LoVo (cell line): ENCODE results near the gene KLHDC7A.

Experiments used
- DNase-seq: peaks from one replicate; pipeline ENCODE4 v3.0.0-alpha.2; 2016; ENCODE audit warnings: low spot score

The KLHDC7A gene

DNA sequence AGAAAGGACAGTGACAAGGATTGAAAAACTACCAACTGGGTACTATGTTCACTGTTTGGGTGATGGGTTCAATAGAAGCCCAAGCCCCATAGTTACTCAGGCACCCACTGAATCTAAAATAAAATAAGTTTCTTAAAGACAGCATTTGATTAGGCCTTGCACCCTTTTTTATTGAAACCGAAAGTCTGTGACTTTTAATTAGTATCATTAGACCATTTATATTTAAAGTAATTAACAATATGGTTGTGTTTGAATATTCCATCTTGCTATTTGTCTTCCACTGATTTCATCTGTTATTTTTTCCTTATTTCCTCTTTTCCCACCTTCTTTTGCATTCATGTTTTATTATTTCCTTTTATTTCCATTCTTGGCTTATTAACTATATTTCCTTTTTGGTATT, 27.4 kb downstream of the KLHDC7A start:
- DNase-seq, result no peak

DNA sequence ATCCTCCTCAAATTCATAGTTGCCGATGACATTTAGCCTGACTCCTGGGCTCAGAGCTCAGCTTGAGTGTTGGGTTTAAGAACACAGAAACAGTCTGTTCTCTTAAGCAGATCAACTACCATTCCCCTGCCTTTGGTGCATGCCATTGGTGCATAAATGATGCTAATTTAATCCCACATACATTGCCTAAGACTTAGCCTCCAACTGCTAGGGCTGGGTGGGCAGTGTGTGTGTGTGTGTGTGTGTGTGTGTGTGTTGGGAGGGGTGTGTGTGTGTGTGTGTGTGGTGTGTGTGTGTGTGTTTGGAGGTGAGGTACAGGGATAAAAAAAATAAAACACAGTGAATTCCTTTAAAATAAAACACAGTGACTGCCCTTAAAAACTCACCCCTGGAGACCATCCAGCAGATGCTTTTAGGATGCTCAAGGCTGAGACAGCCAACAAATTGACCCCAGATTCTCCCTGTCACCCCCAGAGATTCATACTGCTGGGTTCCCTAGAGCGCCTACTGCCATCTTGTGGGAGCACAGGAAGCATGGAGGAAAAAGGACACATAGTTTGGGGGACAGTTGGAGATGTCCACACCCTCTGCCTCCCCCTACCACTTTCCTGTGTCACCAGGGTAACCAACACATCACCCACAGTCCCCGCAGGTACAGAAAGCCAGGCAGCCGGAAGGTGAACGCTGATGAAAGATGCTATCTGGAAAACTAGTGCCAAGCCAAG, 30.6 kb downstream of the KLHDC7A start:
- DNase-seq, result no peak

DNA sequence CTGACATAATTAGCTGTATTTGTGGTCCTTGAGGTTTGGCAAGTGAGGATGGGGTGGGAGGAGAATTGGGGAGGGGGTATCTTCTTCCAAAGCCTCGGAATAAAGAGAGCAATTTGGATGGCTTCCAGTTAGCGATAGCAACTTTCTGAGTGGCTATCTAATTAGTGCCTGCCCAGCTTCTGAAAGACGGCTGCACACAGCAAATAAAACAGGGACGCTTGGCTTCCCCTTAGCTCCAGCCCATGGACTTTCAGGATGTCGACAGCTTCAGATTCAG, 31.1 kb downstream of the KLHDC7A start:
- no peak for DNase-seq

DNA sequence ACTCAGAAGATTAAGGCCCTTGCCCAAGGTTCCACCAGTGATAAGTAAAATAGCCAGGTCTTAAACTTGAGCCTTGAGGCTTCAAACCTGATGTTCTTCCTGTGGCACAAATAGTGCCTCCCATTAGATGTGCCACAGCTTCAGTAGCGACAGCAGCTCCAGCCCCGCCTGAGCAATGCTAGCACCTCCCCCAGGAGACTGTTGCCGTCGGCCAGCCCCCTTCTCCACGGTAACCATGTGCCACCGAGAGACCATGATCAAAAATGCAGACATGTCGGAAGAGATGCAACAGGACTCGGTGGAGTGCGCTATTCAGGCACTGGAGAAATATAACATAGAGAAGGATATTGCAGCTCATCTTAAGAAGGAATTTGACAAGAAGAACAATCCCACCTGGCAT, 32.2 kb downstream of the KLHDC7A start:
- no peak for DNase-seq

DNA sequence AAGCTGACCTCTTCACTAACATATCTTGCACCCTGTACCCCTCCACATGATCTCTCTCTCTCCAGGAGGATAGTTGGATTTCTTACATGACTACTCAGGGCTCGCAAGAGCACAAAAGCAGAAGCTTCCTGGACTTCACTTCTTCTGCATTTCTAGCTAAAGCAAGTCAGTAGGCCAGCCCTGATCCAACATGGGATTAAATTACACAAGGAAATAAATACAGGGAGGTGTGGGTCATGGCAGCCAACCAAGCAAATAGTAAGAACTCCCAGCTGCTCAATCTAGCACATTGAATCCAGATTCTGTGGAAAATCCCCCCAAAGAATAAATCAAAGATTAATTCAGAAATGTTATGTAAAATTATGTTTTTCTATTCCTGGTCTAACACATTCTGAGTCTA, 33.3 kb downstream of the KLHDC7A start:
- no peak for DNase-seq

DNA sequence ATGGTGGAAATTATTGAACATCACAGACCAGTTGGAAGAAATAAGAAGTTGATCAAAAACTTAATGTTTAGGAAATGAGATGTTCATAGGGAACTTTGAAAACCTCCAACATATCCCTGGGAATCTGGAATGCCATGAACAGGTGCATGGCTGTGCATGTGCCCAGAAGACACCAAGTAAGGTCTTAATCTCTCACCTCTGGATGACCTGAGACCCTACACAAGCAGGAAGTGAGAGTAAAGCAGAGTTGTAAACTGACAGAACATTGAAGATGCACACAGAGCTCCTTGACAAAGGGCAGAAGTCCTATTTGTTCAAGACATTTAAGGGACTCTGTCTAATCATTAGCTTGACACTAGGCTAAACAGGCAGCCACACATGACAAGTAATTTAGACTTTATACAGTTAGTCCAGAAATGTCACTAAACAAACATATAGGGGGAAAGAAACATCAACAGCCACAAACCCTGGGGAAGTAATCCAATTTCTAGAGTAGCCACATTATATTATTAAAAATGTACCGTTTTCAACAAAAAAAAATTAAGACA, 34.5 kb downstream of the KLHDC7A start:
- no peak for DNase-seq

DNA sequence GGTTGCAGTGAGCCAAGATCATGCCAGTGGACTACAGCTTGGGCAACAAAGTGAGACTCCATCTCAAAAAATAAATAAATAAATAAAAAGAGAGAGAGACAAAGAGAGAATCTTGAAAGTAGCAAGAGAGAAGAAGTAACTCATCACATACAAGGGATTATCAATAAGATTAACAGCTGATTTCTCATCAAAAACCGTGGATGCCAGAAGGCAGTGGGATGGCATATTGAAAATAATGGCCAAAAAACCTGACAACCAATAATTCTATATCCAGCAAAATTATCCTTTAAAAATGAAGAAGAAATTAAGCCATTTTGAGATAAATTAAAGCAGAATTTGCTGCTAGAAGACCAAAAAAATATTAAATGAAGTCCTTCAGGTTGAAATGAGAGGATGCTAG, 35.7 kb downstream of the KLHDC7A start:
- DNase-seq, result no peak

DNA sequence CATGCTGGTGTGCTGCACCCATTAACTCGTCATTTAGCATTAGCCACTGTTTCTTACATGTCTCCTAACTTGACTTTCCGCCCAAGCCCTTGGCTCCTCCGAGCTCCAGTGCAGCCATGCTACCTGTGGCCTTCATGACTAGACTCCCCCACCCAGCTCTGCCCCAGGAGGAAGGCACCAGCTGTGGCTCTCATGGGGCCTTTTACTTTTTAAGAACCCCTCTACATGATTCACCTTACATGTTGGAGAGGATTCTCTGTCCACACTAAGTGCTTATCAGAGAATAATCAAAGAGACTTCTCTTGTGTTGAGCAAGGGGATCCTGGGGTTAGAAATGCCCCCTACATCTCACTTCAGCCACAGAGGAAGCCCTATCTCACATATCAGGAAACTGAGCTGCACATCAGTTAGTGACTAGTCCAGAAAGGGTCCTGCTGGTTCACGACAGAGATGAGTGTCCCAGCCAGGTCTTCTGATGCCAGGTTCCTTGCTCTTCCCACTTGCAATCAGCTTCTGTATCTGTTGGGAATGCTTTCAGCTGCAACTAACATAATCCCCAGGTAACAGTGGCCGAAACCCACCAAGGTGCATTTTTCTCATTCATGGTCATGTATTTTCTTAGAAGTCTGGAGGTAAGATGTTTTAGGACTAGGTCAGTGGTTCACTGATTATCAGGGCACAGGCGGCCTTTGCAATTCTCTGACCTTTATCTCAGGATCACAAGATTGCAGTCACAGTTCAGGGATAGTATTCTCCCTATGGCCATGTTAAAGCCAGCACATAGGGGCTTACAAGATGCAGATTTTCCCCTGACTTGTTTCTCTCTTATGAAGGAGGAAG, 45.9 kb downstream of the KLHDC7A start:
- no peak for DNase-seq

DNA sequence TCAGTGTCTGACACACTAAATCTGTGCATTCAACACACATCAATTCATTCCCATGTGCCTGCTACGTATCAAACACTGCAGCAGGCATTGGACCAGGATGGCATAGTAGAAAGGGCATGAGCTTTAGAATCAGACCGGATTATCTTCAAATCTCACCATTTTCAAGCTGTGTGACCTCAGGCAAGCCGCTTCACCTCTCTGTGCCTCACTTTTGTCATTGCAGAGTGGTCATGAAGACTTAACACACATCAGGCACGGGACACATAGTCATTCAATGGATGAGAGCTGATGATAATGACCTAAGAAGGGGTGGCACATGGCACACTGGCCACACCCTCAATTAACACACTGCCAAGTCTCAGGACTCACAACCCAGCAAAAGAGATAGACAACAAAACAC, 46.8 kb downstream of the KLHDC7A start:
- no peak for DNase-seq

DNA sequence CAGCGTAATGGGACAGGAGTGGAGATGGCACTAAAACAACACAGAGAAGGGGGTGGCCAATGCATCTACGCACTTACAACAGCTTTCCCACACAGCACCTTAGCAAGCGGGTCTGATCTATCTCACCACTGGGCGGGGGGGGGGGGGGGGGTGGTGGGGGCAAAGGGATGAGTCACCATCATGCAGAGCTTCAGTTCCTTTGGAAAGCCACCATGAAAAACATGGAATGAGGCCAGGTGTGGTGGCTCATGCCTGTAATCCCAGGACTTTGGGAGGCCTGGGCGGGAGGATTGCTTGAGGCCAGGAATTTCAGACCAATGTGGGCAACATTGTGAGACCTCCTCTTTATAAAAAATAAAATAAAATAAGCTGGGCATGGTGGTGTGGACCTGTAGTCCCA, 47.2 kb downstream of the KLHDC7A start:
- DNase-seq, result no peak

DNA sequence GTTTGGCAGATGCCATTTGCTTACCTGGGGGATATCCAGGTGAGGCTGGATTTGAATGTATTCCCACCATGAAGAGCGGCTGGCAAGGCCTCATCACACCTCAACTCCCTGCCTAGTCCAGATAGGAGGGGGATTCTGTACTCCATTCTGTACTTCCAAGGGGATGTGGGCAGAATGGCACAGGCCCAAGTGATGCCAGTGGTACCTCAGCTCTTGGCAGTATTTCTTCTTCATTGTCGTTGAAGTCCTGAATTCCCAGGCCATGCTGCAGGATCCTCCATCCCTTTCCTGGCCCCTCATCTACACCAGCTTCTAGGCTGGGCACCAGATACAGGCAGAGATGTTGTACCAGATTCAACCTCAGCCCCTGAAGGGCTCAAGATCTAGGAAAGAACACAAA, 47.9 kb downstream of the KLHDC7A start:
- DNase-seq, result no peak

DNA sequence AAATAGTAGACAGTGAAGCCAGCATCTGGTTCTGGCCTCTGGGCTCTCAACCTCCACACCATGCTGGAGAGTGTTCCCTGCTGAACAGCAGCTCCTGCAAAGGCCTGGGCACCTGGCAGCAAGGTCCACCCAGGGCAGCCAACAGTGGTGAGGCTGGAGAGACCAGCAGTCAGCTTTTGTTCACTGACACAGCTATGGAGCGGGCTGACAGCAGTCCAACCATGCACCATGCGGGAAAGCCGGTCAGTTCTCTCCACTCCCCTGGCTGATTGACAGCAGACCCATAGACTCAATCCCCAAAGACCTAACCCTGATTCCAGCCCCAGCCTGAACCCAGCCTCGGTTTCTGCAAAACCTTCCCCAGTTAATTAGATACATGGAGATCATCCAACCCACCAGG, 49.0 kb downstream of the KLHDC7A start:
- no peak for DNase-seq

DNA sequence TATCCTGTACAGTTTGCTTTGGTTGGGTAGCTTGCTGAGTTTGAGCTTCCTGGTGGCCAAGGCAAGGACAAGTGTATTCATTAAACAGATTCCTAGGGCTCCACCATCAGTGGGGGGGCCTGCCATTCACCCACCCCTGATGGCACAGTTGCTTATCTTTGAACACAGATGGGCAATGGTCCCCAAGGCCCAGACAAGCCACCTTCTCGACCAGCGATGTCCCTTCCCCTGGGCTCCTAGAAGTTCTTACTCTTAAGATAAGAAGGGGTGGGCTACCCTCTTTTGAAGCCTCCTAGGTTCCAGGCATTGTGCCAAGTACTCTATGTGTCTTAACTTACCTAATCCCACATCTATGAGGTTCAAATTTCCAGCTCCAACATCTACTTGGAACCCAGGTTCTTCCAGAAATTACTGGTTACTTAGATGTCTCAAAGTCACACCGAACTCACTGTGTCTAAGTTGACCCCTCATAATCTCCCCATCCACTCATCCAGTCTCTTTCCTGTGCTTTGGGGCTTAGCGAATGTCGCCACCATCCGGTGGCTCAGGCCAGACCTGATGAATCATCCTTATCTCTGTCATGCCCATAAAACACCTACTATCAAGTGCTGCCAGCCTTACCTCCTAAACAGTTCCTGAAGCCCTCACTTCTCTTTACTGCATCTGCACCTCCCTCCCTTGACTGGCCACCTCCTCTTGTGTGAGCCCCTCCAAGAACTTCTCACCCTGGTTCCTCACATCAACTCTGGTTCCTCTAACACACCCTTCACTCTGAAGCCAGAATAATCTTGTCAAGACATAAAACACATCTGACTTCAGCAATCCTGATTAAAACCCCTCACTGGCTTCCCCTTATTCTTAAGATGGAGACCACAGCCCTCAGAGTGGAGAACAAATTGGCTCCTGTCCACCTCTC, 50.1 kb downstream of the KLHDC7A start:
- peak; percentile 33 for DNase-seq

DNA sequence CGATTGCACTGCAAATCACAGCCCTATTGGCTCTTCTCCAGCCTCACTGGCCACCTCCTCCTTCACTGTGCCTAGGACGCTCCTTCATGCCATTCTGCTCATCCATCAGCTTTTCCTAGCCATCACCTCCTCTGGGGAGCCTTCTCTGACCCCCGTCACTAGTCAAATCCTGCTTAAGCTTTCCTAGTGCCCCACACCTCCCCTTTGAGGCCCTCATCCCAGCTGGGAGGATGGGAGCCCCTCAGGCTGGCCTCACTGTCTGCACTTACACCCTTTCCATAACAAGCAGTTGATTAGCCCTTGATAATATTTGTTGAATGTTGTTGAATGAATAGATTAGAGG, 50.7 kb downstream of the KLHDC7A start:
- DNase-seq, result no peak

DNA sequence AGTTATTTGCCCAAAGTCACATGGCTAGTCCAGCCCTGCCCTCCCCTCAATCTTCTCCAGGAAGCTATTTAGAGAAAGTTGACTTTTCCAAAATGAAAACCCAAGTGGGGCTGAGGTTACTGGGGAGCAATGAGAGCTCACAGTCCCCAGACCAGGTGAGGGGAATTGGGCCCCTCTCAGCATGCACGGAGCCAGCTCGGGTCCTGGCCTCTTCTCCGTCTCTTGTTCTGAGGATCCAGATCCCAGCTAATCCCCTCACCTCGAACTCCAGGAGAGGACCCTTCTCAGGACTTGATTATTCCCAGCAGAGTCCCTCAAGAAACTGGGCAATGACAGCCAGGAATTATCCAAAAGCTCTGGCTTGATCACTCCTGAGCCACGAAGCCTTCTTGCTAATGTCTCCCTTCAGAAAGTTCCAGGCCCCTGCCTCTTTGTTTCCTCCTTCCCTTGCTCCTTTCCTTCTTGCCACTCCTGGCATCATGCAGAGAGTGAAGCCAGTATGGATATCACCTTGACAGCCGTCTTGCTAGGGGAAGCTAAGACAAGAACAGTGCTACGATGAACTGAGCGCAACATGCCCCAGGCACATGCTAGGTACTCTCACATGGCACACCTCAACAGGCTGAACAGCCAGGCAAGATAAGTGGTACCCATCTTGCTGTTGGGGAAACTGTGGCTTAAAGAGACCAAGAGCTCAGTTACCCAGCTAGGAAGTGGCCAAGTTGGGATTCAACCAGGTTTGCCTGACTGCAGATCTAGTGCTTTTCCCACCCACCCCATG, 51.9 kb downstream of the KLHDC7A start:
- no peak for DNase-seq

DNA sequence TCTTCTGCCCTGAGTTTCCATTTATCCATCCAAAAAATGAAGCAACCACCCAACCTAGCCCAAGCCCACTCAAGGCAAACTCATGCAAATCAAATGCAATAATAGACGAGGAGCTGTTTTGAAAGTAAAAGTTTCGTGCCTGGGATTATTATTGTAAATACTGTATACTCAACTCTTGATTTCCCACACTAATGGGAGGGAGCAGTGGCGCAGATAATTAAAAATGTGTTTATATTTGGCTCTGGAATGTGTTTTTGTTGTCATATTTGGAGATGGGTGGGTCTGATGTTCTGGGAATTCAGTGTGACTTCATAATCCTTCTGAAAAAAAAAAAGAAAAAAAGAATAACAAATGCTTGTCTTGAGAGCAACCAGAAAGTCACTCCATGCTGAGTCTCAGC, 52.5 kb downstream of the KLHDC7A start:
- DNase-seq, result no peak

DNA sequence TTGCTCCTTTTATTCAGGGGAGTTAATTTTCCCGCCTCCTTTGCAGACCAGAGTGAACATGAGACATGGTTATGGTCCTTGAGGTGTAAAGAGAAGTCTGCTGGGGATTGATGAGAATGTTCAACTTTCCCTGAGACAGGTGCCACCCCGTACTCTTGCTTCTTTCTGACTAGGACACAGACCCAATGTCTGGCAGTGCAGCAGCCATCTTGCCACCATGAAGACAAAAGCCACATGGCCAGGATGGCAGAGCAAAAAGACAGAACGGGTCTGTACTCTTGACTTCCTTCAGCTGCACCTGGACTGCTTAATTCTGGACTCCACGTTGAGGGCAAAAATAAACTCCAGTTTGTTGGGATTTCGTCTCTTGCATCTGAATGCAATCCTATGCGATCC, 54.1 kb downstream of the KLHDC7A start:
- DNase-seq, result no peak
